Activated naive CD8-positive, alpha-beta T cell treated with anti-CD3 and anti-CD28 coated beads for 36 hours (primary cell): Measurements from ENCODE around the gene FAM120C. TPM values are rescaled to one million over a fixed set of nuclear protein-coding genes. Genes with fewer than 3 reads are reported as not detected.
A peak's percentile ranks its signal among the peaks of the same experiment; 100 is the strongest.

Experiments used
- DNase-seq: peaks from one replicate; pipeline ENCODE4 v3.0.0; 2021
- H3K27ac Mint-ChIP-seq: one replicate; pipeline ENCODE4 v1.8.0; 2022; ENCODE audit warnings: mild to moderate bottlenecking, moderate library complexity, mixed read lengths
- H3K27me3 Mint-ChIP-seq: one replicate; pipeline ENCODE4 v1.8.0; 2022; ENCODE audit warnings: mild to moderate bottlenecking, mixed read lengths
- H3K36me3 Mint-ChIP-seq: one replicate; pipeline ENCODE4 v1.8.0; 2021; ENCODE audit warnings: mild to moderate bottlenecking, mixed read lengths
- H3K4me1 Mint-ChIP-seq: one replicate; pipeline ENCODE4 v1.8.0; 2021; ENCODE audit warnings: mixed read lengths
- H3K4me3 Mint-ChIP-seq: one replicate; pipeline ENCODE4 v1.8.0; 2022; ENCODE audit warnings: mild to moderate bottlenecking, moderate library complexity, mixed read lengths
- H3K9me3 Mint-ChIP-seq: one replicate; pipeline ENCODE4 v1.8.0; 2022; ENCODE audit warnings: mixed read lengths
- total RNA-seq, 2 experiments: library from RNA; stranded (reverse); gene quantifications; one replicate each; pipeline ENCODE4 v1.2.3, GENCODE V29; 2021

The FAM120C gene
- total RNA-seq, 2 experiments from 2014 or later: 7.4 to 8.0 TPM

- Mint-ChIP-seq H3K9me3 (peaks cover 1% of the 10 kb centered on the region), H3K36me3 (peaks cover 59% of the 10 kb centered on the region), H3K4me1 (peaks cover 39% of the 10 kb centered on the region), H3K27me3 (no peaks in the 10 kb centered on the region), H3K27ac (peak overlapping the region; percentile 73), H3K4me3 (peak overlapping the region; percentile 50)
- DNase-seq: no peak
Measured at GRCh38 chrX:54178100-54178940, 4.7 kb downstream of the FAM120C start.

DNA sequence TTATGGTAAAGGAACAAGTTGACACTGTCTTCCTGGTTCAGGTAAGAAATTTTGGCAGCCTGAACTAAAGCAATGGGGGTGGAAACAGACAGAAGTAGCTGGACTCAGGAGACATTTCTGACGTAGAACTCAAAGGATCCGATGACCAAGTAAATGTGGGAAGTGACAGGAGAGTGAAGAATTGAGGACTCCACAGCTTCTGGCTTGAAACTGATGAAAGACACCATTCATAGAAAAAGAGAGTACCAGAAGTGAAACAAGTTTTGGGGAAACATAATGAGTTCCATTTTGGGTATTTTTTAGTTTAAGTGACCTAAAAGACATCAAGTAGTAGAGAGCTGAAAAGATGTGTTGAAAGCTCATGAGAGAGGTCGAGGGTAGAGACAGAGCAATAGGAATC is 5.7 kb downstream of the FAM120C start:
- H3K4me3 Mint-ChIP-seq: no peak overlapping the region

DNA sequence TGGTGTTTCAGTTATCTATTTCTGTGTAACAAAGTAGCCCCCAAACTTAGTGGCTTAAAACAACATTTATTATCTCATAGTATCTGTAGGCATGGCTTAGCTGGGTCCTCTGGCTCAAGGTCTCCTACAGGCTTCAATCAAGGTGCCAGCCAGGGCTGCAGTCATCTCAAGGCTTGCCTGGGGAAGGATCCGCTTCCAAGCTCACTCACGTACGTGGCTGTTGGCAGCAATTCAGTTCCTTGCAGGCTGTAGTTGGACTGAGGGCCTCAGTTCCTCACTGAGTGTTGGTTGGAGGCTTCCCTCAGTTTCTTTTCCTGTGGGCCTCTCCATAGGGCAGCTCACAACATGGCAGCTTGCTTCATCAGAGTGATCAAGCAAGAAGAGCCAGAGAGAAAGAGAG is 9.3 kb downstream of the FAM120C start:
- Mint-ChIP-seq H3K27me3 (no peaks in the 10 kb centered on the region), H3K4me3 (no peak overlapping the region), H3K27ac (no peak overlapping the region), H3K4me1 (peaks cover 28% of the 10 kb centered on the region), H3K9me3 (peaks cover 1% of the 10 kb centered on the region), H3K36me3 (peaks cover 29% of the 10 kb centered on the region)
- no peak for DNase-seq

More for the DNA sequence above, 5.7 kb downstream of the FAM120C start:
- Mint-ChIP-seq H3K27ac (peak overlapping the region; percentile 73), H3K9me3 (peaks cover 1% of the 10 kb centered on the region), H3K27me3 (no peaks in the 10 kb centered on the region), H3K36me3 (peaks cover 59% of the 10 kb centered on the region), H3K4me1 (peaks cover 41% of the 10 kb centered on the region)
- DNase-seq: no peak

GRCh38 chrX:54172455-54172854 is 10.6 kb downstream of the FAM120C start:
- Mint-ChIP-seq H3K36me3 (peaks cover 23% of the 10 kb centered on the region), H3K4me3 (no peak overlapping the region), H3K27me3 (no peaks in the 10 kb centered on the region), H3K27ac (no peak overlapping the region), H3K9me3 (peaks cover 1% of the 10 kb centered on the region), H3K4me1 (peaks cover 19% of the 10 kb centered on the region)
- DNase-seq: no peak

GRCh38 chrX:54171527-54172250 is 11.4 kb downstream of the FAM120C start:
- H3K36me3 Mint-ChIP-seq: peaks cover 15% of the 10 kb centered on the region
- peaks cover 11% of the 10 kb centered on the region for H3K4me1 Mint-ChIP-seq
- no peak for DNase-seq
- no peak overlapping the region for H3K27ac Mint-ChIP-seq
- H3K27me3 Mint-ChIP-seq: no peaks in the 10 kb centered on the region
- peaks cover under 1% of the 10 kb centered on the region for H3K9me3 Mint-ChIP-seq
- H3K4me3 Mint-ChIP-seq: no peak overlapping the region

DNA sequence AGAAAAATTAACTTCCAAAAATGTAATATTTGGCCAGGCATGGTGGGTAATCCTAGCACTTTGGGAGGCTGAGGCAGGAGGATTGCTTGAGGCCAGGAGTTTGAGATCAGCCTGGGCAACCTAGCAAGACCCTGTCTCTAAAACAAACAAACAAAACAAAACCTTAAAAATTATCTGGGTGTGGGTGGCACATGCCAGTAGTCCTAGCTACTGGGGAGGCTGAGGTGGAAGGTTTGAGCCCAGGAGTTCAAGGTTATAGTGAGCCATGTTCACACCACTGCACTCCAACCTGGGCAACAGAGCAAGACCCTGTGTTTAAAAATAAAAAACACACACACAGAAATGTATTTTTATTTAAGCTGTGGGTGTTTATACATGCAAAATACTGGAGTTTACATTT is 12.0 kb downstream of the FAM120C start:
- H3K4me3 Mint-ChIP-seq: no peak overlapping the region
- peaks cover 11% of the 10 kb centered on the region for H3K4me1 Mint-ChIP-seq
- no peak for DNase-seq
- no peak overlapping the region for H3K27ac Mint-ChIP-seq
- no peaks in the 10 kb centered on the region for H3K27me3 Mint-ChIP-seq
- H3K9me3 Mint-ChIP-seq: no peaks in the 10 kb centered on the region
- peaks cover 13% of the 10 kb centered on the region for H3K36me3 Mint-ChIP-seq

DNA sequence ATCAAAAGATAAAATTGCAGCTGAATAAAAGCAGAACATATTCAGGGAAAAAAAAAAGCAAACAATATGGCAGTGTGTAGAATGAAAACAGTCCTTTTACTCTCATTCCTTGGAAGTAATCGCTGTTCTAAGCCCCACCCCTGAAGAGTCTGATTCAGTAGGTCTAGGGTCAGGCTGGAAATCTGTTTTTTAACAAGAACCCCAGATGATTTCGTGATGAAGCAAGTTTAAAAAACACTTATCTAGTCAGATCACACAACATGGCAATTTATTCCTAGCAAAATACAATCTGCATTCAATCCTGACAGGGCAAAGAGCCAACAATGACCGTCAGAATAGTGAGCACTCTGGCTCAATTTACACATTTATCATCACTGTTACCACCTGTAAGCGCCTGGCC is 16.1 kb downstream of the FAM120C start:
- no peaks in the 10 kb centered on the region for H3K27me3 Mint-ChIP-seq
- no peaks in the 10 kb centered on the region for H3K36me3 Mint-ChIP-seq
- peaks cover 5% of the 10 kb centered on the region for H3K4me1 Mint-ChIP-seq
- H3K4me3 Mint-ChIP-seq: no peak overlapping the region
- no peak overlapping the region for H3K27ac Mint-ChIP-seq
- no peaks in the 10 kb centered on the region for H3K9me3 Mint-ChIP-seq
- DNase-seq: no peak

- Mint-ChIP-seq H3K9me3 (no peaks in the 10 kb centered on the region), H3K27me3 (no peaks in the 10 kb centered on the region), H3K4me3 (no peak overlapping the region), H3K27ac (no peak overlapping the region), H3K36me3 (peaks cover 7% of the 10 kb centered on the region), H3K4me1 (no peaks in the 10 kb centered on the region)
- DNase-seq: no peak
Measured at GRCh38 chrX:54157561-54157960, 25.5 kb downstream of the FAM120C start.

DNA sequence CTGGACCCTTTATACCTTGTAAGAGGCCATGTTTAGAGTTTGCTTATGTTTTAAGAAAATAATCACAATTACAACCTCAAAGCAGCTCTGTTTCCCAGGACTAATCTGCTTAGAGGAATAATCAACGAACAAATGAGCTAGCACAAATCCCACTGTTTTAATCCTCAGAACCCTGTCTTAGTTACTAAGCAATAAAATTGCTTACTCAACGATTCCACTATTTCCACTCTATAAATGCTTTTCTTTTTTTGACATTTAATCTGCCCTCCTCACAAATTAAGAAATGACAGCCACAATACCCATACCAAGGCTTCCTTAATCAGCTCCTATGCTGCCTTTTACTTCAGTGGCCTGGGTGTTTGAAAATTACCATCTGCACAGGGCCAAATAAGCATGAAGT is 48.8 kb downstream of the FAM120C start:
- no peak for DNase-seq
- Mint-ChIP-seq H3K27ac (no peak overlapping the region), H3K9me3 (no peaks in the 10 kb centered on the region), H3K27me3 (no peaks in the 10 kb centered on the region), H3K4me1 (no peaks in the 10 kb centered on the region), H3K4me3 (no peak overlapping the region), H3K36me3 (peaks cover 18% of the 10 kb centered on the region)

DNA sequence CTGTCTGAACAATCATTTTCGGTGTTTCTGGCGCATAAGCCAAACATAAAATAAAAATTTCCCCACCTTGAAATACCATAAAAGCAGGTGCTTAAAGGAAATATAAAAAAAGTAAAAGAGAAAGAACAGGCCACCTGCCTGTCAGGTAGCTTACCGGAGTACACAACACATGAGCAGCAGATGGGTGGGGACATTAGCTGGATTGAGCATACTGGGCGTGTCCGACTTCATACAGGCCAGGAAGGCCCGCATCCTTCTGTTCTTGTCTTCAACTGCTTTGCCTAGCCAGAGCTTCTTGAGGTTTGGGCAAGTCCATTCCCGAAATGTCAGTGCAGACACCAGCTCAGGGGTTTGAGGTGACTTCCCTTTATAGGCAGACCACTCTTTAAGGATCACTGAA is 66.7 kb downstream of the FAM120C start:
- Mint-ChIP-seq H3K27ac (no peak overlapping the region), H3K9me3 (peaks cover 1% of the 10 kb centered on the region), H3K36me3 (no peaks in the 10 kb centered on the region), H3K27me3 (no peaks in the 10 kb centered on the region), H3K4me1 (no peaks in the 10 kb centered on the region), H3K4me3 (no peak overlapping the region)
- no peak for DNase-seq

DNA sequence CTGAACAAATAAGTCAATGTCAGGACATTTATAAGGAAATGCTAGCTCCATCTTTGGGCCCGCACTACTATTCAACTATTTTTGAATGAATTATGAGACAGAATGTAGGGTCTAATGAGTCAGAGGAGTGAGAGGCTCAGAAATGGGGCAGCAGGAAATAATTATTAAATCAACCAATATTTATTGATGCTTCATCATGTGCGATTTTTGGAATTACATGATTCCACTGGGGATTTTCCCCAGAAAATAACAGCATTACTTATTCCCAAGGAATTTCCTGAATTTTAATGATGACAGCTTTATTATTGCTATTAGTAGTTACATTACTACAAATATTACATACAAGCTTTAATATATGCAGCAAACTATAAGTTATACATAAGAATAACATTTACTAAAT is 89.5 kb downstream of the FAM120C start:
- Mint-ChIP-seq H3K27ac (no peak overlapping the region), H3K4me1 (no peaks in the 10 kb centered on the region), H3K4me3 (no peak overlapping the region), H3K9me3 (no peaks in the 10 kb centered on the region), H3K27me3 (no peaks in the 10 kb centered on the region), H3K36me3 (no peaks in the 10 kb centered on the region)
- DNase-seq: no peak

GRCh38 chrX:54093159-54093558 is 89.9 kb downstream of the FAM120C start:
- no peak overlapping the region for H3K27ac Mint-ChIP-seq
- no peak for DNase-seq
- no peaks in the 10 kb centered on the region for H3K36me3 Mint-ChIP-seq
- H3K4me3 Mint-ChIP-seq: no peak overlapping the region
- no peaks in the 10 kb centered on the region for H3K27me3 Mint-ChIP-seq
- no peaks in the 10 kb centered on the region for H3K4me1 Mint-ChIP-seq
- H3K9me3 Mint-ChIP-seq: no peaks in the 10 kb centered on the region

- Mint-ChIP-seq H3K27me3 (no peaks in the 10 kb centered on the region), H3K27ac (no peak overlapping the region), H3K36me3 (peaks cover 1% of the 10 kb centered on the region), H3K9me3 (no peaks in the 10 kb centered on the region), H3K4me3 (no peak overlapping the region), H3K4me1 (no peaks in the 10 kb centered on the region)
- DNase-seq: no peak
Measured at GRCh38 chrX:54090880-54091279, 92.2 kb downstream of the FAM120C start.

GRCh38 chrX:54089191-54089590 is 93.9 kb downstream of the FAM120C start:
- Mint-ChIP-seq H3K4me3 (no peak overlapping the region), H3K27ac (no peak overlapping the region), H3K4me1 (no peaks in the 10 kb centered on the region), H3K36me3 (peaks cover 1% of the 10 kb centered on the region), H3K9me3 (no peaks in the 10 kb centered on the region), H3K27me3 (no peaks in the 10 kb centered on the region)
- no peak for DNase-seq

- Mint-ChIP-seq H3K9me3 (no peaks in the 10 kb centered on the region), H3K4me1 (no peaks in the 10 kb centered on the region), H3K27ac (no peak overlapping the region), H3K4me3 (no peak overlapping the region), H3K36me3 (peaks cover 1% of the 10 kb centered on the region), H3K27me3 (no peaks in the 10 kb centered on the region)
- no peak for DNase-seq
Measured at GRCh38 chrX:54087661-54088060, 95.4 kb downstream of the FAM120C start.

GRCh38 chrX:54085666-54086065 is 97.4 kb downstream of the FAM120C start:
- no peaks in the 10 kb centered on the region for H3K9me3 Mint-ChIP-seq
- no peak overlapping the region for H3K4me3 Mint-ChIP-seq
- no peaks in the 10 kb centered on the region for H3K4me1 Mint-ChIP-seq
- DNase-seq: no peak
- no peaks in the 10 kb centered on the region for H3K27me3 Mint-ChIP-seq
- H3K36me3 Mint-ChIP-seq: peaks cover 1% of the 10 kb centered on the region
- no peak overlapping the region for H3K27ac Mint-ChIP-seq
